ENCODE measurements around the gene LRRC2.
A peak's percentile ranks its signal among the peaks of the same experiment; 100 is the strongest.
"Not testable (repeated sequence)": the region's sequence is repeated elsewhere in the genome, so short reads cannot be mapped to it uniquely, and the experiment has no call there.

LRRC2 gene

DNA sequence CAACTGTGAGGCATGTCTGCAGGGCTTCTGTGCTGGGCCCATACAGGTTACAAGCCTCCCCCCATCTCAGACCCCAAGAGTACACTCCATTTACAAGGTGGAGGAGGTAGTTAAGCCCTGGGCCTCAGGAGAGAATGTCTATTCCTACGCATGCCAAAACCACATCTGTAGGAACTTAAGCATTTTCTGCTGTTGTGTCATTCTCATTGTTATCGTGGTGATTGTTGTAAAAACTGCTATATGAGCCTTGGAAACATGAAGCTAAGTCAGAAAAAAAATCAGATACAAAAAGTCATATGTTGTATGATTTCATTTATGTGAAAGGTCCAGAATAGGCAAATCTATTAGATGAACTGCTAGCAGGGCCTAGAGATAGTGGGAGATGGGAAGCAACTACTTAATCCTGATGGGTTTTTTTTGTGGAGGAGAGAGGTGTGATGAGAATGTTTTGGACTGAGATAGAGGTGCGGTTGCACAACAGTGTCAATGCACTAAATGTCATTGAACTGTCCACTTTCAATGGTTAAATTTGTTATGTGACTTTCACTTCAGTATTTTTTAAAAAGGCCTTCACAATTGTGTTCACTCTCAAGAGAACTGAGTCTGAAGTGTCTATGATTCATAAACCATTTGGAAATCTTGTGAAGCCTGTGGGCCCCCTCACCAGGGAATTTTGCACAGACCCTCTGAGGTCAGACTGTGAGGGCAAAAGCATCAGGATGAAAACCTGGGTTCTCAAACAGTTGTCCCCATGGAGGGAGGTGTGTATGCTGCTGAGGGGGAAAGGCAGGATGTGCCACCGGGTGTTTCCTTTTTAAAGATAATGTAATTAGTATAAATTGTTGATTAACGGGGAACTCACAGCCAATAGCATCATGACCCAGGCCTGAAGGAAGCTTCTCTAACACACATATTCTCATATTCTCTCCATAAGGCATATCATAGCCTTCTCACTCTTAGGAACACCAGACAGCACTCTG is 65.2 kb downstream of the LRRC2 start:
- H3K4me3 ChIP-seq (ENCODE audit: low read depth, low read length), result no peak overlapping the region
- TF ChIP-seq, protein P1, sequence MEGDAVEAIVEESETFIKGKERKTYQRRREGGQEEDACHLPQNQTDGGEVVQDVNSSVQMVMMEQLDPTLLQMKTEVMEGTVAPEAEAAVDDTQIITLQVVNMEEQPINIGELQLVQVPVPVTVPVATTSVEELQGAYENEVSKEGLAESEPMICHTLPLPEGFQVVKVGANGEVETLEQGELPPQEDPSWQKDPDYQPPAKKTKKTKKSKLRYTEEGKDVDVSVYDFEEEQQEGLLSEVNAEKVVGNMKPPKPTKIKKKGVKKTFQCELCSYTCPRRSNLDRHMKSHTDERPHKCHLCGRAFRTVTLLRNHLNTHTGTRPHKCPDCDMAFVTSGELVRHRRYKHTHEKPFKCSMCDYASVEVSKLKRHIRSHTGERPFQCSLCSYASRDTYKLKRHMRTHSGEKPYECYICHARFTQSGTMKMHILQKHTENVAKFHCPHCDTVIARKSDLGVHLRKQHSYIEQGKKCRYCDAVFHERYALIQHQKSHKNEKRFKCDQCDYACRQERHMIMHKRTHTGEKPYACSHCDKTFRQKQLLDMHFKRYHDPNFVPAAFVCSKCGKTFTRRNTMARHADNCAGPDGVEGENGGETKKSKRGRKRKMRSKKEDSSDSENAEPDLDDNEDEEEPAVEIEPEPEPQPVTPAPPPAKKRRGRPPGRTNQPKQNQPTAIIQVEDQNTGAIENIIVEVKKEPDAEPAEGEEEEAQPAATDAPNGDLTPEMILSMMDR (IDR thresholded peaks at IDR 0.05; ENCODE audit: low read depth, low read length), result no peak

DNA sequence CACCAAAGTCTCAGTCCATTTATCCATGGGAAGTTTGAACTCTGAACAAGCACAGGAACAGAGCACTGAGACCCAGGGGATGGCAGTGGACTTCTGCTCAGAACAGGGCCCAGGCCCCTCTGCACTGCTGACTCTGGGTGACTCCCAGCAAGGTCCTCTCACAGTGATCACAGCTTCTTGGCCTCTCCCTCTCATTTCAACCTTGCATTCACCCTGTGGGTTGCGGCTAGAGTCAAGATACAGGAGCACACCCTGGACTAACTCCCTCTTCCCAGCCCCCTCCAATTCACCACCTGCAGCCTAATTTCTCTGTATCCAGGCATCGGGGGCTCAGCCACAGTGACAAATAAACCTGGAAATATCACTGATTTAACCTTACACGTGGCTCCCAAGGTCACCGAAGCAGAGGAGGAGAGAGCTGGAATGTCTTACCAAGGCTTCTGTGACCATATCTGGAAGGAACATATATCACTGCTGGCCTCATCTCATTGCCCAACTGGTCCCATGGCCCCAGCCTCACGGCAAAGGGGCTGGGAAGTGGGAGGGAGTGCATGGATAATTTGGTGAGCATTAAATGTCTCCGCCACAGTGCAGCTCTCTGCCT is 67.1 kb downstream of the LRRC2 start:
- H3K4me3 ChIP-seq (ENCODE audit: low read depth, low read length), result no peak overlapping the region
- TF ChIP-seq, protein P1 (IDR thresholded peaks at IDR 0.05; ENCODE audit: low read depth, low read length), result no peak

DNA sequence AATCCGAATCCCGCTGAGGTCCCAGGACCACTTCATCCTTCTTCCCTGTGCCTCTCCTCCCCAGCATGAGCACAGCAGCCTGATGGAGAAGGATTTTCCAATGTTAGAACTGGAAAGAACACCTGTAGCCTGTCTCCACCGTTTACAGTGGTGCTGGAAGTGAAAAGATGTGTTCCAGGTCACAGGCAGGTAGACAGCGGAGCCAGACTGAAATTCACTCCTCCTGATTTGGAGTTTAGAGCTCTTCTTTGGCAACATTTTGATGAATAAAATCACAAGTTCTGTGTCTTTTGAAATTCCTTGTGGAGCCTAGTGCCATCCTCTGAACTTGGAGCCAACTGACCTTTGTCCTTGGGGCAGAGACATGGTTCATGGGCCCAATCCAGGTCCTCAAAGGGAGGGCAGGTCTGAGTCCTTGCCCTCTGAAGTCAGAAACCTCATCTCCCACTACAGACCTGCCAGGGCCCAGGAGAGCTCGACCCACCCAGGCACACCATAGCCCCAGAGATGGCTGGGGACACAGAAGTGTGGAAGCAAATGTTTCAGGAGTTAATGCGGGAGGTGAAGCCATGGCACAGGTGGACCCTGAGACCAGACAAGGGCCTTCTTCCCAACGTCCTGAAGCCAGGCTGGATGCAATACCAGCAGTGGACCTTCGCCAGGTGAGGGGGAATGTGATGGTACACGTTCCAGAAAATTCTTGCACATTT is 68.4 kb downstream of the LRRC2 start, which contains the start of gene RTP3:
Gene RTP3 (plus strand): TSS at position 421 of the 710 bp plus-strand sequence. CDS start 87 bp downstream, at position 508.
- TF ChIP-seq, protein P1 (IDR thresholded peaks at IDR 0.05; ENCODE audit: low read depth, low read length), result no peak
- no peak within 1 kb of the TSS for H3K4me3 ChIP-seq (ENCODE audit: low read depth, low read length)

DNA sequence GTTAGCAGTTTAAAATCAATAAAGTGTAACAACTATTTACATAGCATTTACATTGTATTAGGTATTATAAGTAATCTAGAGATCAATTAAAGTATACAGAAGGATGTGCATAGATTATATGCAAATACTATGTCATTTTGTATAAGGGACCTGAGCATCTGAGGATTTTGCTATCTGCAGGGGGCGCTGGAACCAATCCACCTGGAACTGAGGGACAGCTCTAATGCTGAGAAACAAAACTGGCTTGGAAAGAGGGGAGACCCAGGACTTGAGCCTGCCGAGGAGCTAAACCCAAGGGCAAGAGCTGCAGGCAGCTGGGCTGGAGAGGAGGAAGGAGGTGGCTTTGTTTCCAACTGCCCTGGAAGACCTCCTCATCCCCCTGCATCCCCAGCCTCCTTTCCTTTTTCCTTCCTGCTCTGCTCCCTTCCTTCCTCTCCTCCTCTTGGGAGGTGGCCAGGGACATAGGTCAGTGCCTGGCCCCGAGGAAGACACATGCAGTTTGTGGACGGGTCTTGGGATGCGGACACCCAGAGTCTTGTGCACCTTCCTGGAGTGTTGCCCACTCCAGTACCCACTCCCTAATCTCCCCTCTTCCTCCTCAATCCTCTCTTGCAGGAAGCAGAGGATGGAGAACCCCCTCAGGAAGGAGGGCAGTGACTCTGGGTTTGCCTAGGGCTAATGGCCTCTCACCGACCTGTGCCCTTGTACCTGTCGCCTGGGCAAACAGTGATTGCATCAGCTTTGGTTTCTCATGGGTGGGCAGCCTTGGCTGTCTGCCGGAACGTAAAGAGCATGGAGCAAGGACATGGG is 69.2 kb downstream of the LRRC2 start:
- TF ChIP-seq, protein P1 (IDR thresholded peaks at IDR 0.05; ENCODE audit: low read depth, low read length), result peak; percentile 41; the same call in 1 of the 2 replicates
- H3K4me3 ChIP-seq (ENCODE audit: low read depth, low read length), result no peak overlapping the region

DNA sequence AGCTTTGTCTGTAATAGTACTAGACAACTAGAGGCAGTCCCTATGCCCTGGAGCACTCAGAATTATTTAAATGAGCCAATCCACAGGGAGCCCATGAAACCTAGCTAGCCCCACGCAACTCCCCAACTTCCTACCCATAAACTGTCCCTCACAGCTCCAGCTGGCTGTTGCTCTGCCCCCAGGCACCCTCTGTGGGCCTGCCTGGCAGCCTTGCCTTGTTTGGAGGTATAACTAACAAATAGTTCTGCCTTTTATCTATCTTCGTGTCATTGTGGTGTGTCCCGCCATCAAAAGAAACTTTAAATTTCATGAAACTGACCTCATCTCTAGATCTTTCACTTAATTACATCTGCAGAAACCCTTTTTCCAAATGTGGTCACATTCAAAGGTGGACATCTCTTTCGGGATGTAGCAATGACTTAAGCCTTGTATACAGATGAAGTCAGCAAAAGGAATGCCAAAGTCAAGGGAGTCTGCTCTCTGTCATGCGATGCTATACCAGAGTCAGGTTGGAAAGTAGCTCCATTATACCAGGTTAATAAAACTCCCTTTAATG is 70.1 kb downstream of the LRRC2 start:
- TF ChIP-seq, protein P1 (IDR thresholded peaks at IDR 0.05; ENCODE audit: low read depth, low read length), result no peak
- H3K4me3 ChIP-seq (ENCODE audit: low read depth, low read length), result no peak overlapping the region

DNA sequence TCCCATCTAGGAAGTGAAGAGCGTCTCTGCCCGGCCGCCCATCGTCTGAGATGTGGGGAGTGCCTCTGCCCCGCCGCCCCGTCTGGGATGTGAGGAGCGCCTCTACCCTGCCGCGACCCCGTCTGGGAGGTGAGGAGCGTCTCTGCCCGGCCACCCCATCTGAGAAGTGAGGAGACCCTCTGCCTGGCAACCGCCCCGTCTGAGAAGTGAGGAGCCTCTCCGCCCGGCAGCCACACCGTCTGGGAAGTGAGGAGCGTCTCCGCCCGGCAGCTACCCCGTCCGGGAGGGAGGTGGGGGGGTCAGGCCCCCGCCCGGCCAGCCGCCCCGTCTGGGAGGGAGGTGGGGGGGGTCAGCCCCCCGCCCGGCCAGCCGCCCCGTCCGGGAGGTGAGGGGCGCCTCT is 71.6 kb downstream of the LRRC2 start:
- not testable (repeated sequence) for H3K4me3 ChIP-seq (ENCODE audit: low read depth, low read length)
